Sigmoid colon (tissue), 7 donors: ENCODE measurements around the gene STK38. TPM values are rescaled to one million over a fixed set of nuclear protein-coding genes. Genes with fewer than 3 reads are reported as not detected.

Experiments
- DNase-seq: peaks from one replicate; pipeline ENCODE4 v3.0.0-alpha.2; 2019
- H3K27ac ChIP-seq, 4 donors: fragments of 200-600 bp; sonication (generic); one replicate each; pipeline ENCODE4 v1.5.1; 2016 to 2019; ENCODE audit warnings: mild to moderate bottlenecking in 1 of 4
- H3K27me3 ChIP-seq, 3 donors: fragments of 200-600 bp; sonication (generic); one replicate each; pipeline ENCODE4 v1.5.1; 2019; ENCODE audit warnings: mild to moderate bottlenecking in 1 of 3
- H3K36me3 ChIP-seq, 4 donors: fragments of 200-600 bp; sonication (generic); one replicate each; pipeline ENCODE4 v1.5.1; 2016 to 2019
- H3K4me1 ChIP-seq, 4 donors: fragments of 200-600 bp; sonication (generic); one replicate each; pipeline ENCODE4 v1.5.1; 2017 to 2019
- H3K4me3 ChIP-seq, 4 donors: fragments of 200-600 bp; sonication (generic); one replicate each; pipeline ENCODE4 v1.5.1; 2017 to 2019; ENCODE audit warnings: mild to moderate bottlenecking in 2 of 4, moderate library complexity in 1 of 4
- H3K9me3 ChIP-seq, 4 donors: fragments of 200-600 bp in 3 of 4; sonication (generic) in 3 of 4; one replicate each; pipeline versions ENCODE4 v1.5.1 to v1.6.1; 2013 to 2019
- EP300 ChIP-seq, 4 donors: sonication (generic); formaldehyde crosslinking; IDR thresholded peaks; one replicate each; pipeline ENCODE4 v1.6.1; 2017; ENCODE audit warnings: antibody characterized with exemption in 4 of 4
- POLR2A ChIP-seq, 2 donors: fragments of 450-650 bp; IDR thresholded peaks; one replicate each; pipeline ENCODE4 v1.6.1; 2016; ENCODE audit warnings: antibody characterized with exemption in 2 of 2, mild to moderate bottlenecking in 2 of 2, moderate library complexity in 2 of 2
- POLR2AphosphoS5 ChIP-seq, 4 donors: sonication (generic); formaldehyde crosslinking; IDR thresholded peaks; one replicate each; pipeline ENCODE4 v1.6.1; 2017; ENCODE audit warnings: antibody characterized with exemption in 4 of 4
- WGBS, 2 donors: extraction: QIAGEN DNeasy Blood & Tissue Kit; methylation state at CpG; one replicate each; pipeline ENCODE4 v1.1.7; 2013; 5-methylcytosine and 5-hydroxymethylcytosine counted together
- intact Hi-C: fragments of 100-400 bp; cut with DNase I; formaldehyde crosslinking; loops from one replicate; pipeline ENCODE4 v1.15.1; 2023
- polyA plus RNA-seq, 3 donors: library from polyadenylated mRNA; stranded (reverse); fragments of 200-250 nt; gene quantifications; one replicate each; pipeline ENCODE4 v1.2.3, GENCODE V29; 2013
- total RNA-seq, 4 donors: library from RNA; depleted of rRNA; stranded (reverse); fragments of >200 nt; gene quantifications; one replicate each; pipeline ENCODE4 v1.1.0, GENCODE V29; 2016
- TF ChIP-seq, protein P1 (sequence below), 4 experiments: fragments of 450-650 bp in 3 of 4; fragments of 200-600 bp in 1 of 4; IDR thresholded peaks; one replicate each; pipeline ENCODE4 v1.5.1; 2016 to 2019; ENCODE audit warnings: antibody characterized with exemption in 4 of 4, mild to moderate bottlenecking in 3 of 4, moderate library complexity in 2 of 4
- donor health status: healthy with polysubstance abuse.
- donor health status: Bipolar disorder and iron deficiency.
- donor health status: healthy.

STK38 gene
- total and polyA plus RNA-seq, 7 donors = 25.8 to 47.8 (median 36.0) TPM

DNA sequence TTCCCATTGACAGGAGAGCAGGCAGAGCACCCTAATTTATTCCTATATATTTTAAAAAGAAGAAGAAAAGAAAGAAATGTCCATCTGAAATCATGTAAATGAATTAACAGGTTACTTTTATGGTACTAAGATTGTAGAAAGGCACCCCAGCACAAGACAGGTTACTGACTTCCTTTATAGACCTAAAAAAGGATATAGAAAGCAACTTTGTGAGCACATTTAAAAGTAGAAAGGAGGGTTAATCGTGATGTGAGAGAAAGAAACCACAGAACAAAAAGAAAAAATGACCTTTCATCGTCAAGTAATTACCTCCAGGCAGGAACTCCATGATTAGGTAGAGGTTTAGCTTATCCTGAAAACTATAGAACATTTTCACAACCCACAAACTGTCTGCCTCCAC lies 29.9 kb downstream of the STK38 start:
- Histone ChIP-seq H3K4me1 (no peaks in the 10 kb centered on the region), H3K9me3 (no peaks in the 10 kb centered on the region), H3K36me3 (peaks cover 0 to 93% (median 24%) of the 10 kb centered on the region in 4 donors), H3K27ac (no peak overlapping the region), H3K4me3 (no peak overlapping the region), H3K27me3 (no peaks in the 10 kb centered on the region)
- intact Hi-C loops = no loop called here
- DNase-seq = no peak
- WGBS, 2 donors = 68 to 69% methylated on average over 2 of the region's 2 CpGs
- TF ChIP-seq EP300 (IDR thresholded peaks at IDR 0.05) (no peak), POLR2AphosphoS5 (IDR thresholded peaks at IDR 0.05) (no peak), POLR2A (IDR thresholded peaks at IDR 0.05) (no peak)
- TF ChIP-seq, protein P1, sequence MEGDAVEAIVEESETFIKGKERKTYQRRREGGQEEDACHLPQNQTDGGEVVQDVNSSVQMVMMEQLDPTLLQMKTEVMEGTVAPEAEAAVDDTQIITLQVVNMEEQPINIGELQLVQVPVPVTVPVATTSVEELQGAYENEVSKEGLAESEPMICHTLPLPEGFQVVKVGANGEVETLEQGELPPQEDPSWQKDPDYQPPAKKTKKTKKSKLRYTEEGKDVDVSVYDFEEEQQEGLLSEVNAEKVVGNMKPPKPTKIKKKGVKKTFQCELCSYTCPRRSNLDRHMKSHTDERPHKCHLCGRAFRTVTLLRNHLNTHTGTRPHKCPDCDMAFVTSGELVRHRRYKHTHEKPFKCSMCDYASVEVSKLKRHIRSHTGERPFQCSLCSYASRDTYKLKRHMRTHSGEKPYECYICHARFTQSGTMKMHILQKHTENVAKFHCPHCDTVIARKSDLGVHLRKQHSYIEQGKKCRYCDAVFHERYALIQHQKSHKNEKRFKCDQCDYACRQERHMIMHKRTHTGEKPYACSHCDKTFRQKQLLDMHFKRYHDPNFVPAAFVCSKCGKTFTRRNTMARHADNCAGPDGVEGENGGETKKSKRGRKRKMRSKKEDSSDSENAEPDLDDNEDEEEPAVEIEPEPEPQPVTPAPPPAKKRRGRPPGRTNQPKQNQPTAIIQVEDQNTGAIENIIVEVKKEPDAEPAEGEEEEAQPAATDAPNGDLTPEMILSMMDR (IDR thresholded peaks at IDR 0.05) = no peak

DNA sequence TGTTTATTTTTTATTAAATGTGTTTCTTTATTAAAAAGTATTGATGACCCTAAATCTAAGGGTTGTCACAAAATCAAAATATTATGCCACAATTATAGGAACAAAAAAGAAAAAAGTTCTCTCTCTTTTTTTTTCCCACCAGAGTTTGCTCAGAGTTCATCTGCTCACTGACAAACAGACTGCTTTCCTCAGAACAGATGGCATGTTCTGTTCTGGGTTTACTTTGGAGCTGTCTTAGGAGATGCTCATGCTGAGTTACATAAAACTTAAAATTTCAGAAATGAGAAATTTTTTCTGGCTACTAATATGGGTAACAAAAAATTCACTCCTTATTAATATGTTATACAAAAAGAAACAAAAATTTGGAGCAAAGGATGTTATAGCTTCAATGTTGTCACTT lies 30.3 kb downstream of the STK38 start:
- Histone ChIP-seq H3K9me3 (no peaks in the 10 kb centered on the region), H3K4me1 (no peaks in the 10 kb centered on the region), H3K27ac (no peak overlapping the region), H3K4me3 (no peak overlapping the region), H3K27me3 (no peaks in the 10 kb centered on the region), H3K36me3 (peaks cover 0 to 93% (median 23%) of the 10 kb centered on the region in 4 donors)
- no peak for DNase-seq
- intact Hi-C loops = no loop called here
- no peak for TF ChIP-seq POLR2A (IDR thresholded peaks at IDR 0.05)
- no peak for TF ChIP-seq EP300 (IDR thresholded peaks at IDR 0.05)
- TF ChIP-seq POLR2AphosphoS5 (IDR thresholded peaks at IDR 0.05) = no peak
- TF ChIP-seq, protein P1 (IDR thresholded peaks at IDR 0.05) = no peak

DNA sequence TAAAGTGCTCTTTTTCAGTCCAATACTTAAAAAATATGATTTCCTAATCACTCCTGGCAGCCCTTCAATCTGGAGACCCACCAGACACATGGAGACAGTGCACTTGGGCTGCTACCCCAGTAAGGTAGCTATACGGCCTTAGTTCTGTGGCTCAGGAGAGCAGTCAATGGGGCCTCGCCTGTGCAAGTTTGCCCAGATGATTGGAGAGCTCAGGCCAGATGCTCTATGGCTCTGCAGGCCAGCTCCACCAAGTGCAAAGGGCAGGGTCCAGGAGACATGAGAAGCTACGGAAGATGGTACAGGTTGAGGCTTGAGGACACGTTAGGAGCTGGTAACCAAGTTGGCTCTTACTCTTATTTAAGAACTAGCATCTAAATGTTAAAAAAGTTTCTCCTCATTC lies 30.7 kb downstream of the STK38 start:
- H3K27me3 ChIP-seq = no peaks in the 10 kb centered on the region
- no peaks in the 10 kb centered on the region for H3K9me3 ChIP-seq
- intact Hi-C loops = no loop called here
- 57 to 85% methylated on average over 4 of the region's 4 CpGs for WGBS, 2 donors
- no peak overlapping the region for H3K27ac ChIP-seq
- peaks cover 0 to 93% (median 22%) of the 10 kb centered on the region in 4 donors for H3K36me3 ChIP-seq
- H3K4me3 ChIP-seq = no peak overlapping the region
- TF ChIP-seq POLR2A (IDR thresholded peaks at IDR 0.05) = no peak
- TF ChIP-seq POLR2AphosphoS5 (IDR thresholded peaks at IDR 0.05) = no peak
- TF ChIP-seq, protein P1 (IDR thresholded peaks at IDR 0.05) = no peak
- no peak for TF ChIP-seq EP300 (IDR thresholded peaks at IDR 0.05)
- DNase-seq = no peak
- H3K4me1 ChIP-seq = no peaks in the 10 kb centered on the region

DNA sequence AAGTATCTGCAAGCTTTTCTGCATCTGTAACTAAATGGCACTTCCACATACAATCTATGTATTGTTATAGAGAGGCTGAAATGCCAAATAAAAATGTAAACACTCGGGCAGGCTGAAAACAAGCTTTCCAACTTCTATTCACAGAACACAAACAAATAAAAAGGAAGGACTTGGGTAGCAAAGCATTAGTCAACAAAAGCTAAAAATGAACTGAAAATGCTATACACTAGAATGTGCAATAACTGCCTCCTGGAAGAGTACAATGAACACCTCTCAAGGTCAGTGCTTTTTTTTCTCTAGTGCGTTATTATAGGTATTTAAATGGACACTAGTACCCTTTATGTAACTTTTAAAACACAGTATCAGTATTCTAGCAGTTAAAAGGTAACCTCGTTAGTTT lies 31.4 kb downstream of the STK38 start:
- no peaks in the 10 kb centered on the region for H3K4me1 ChIP-seq
- H3K9me3 ChIP-seq = no peaks in the 10 kb centered on the region
- DNase-seq = no peak
- H3K27ac ChIP-seq = no peak overlapping the region
- H3K4me3 ChIP-seq = no peak overlapping the region
- peaks cover 0 to 93% (median 23%) of the 10 kb centered on the region in 4 donors for H3K36me3 ChIP-seq
- TF ChIP-seq, protein P1 (IDR thresholded peaks at IDR 0.05) = no peak
- TF ChIP-seq POLR2A (IDR thresholded peaks at IDR 0.05) = no peak
- TF ChIP-seq POLR2AphosphoS5 (IDR thresholded peaks at IDR 0.05) = no peak
- TF ChIP-seq EP300 (IDR thresholded peaks at IDR 0.05) = no peak
- WGBS, 2 donors = 34 to 69% methylated on average over 3 of the region's 3 CpGs
- intact Hi-C loops = no loop called here
- no peaks in the 10 kb centered on the region for H3K27me3 ChIP-seq
